ENCODE measurements around the gene FBXL2. TPM values are rescaled to one million over a fixed set of nuclear protein-coding genes. Genes with fewer than 3 reads are reported as not detected.
"Not testable (repeated sequence)": the region's sequence is repeated elsewhere in the genome, so short reads cannot be mapped to it uniquely, and the experiment has no call there.

Gene FBXL2
- total RNA-seq, 4 donors from 2014 or later = 5.4 to 10.9 (median 6.9) TPM

GRCh38 chr3:33426630-33427317, 149.5 kb downstream of the FBXL2 start:
- Histone ChIP-seq H3K9me3 (no peaks in the 10 kb centered on the region), H3K36me3 (peaks cover 0 to 24% (median 4%) of the 10 kb centered on the region in 4 donors), H3K27me3 (no peaks in the 10 kb centered on the region), H3K27ac (replicated peaks in 1 of 4) (no peak overlapping the region), H3K4me1 (peaks cover 31 to 55% (median 38%) of the 10 kb centered on the region in 4 donors), H3K4me3 (no peak overlapping the region)
- intact Hi-C loops (cut with DNase I) = no loop called here
- DNase-seq (ENCODE audit: extremely low spot score) = no peak
- no peak for TF ChIP-seq CTCF (IDR thresholded peaks at IDR 0.05)
- no peak for TF ChIP-seq POLR2AphosphoS5 (IDR thresholded peaks at IDR 0.05)
- TF ChIP-seq POLR2A (IDR thresholded peaks at IDR 0.05; ENCODE audit: low read depth) = no peak
- 95% methylated on average over 10 of the region's 10 CpGs for WGBS

- WGBS = 83% methylated on average over 7 of the region's 7 CpGs
- TF ChIP-seq EP300 (IDR thresholded peaks at IDR 0.05) = no peak
- TF ChIP-seq POLR2AphosphoS5 (IDR thresholded peaks at IDR 0.05) = no peak
- TF ChIP-seq POLR2A (IDR thresholded peaks at IDR 0.05; ENCODE audit: low read depth) = no peak
- TF ChIP-seq CTCF (IDR thresholded peaks at IDR 0.05) = no peak
- no peak for DNase-seq (ENCODE audit: extremely low spot score)
- intact Hi-C loops (cut with DNase I) = no loop called here
- no peaks in the 10 kb centered on the region for H3K9me3 ChIP-seq
- no peak overlapping the region for H3K4me3 ChIP-seq
- H3K27me3 ChIP-seq = no peaks in the 10 kb centered on the region
- H3K27ac ChIP-seq (replicated peaks in 1 of 4) = no peak overlapping the region
- H3K4me1 ChIP-seq = peaks cover 37 to 71% (median 55%) of the 10 kb centered on the region in 4 donors
- H3K36me3 ChIP-seq = peaks cover 0 to 7% (median 0%) of the 10 kb centered on the region in 4 donors
These were observed 151.5 kb downstream of the FBXL2 start for GRCh38 chr3:33428734-33429133.

GRCh38 chr3:33429306-33429705, 152.1 kb downstream of the FBXL2 start:
- DNase-seq (ENCODE audit: extremely low spot score); H3K27me3 ChIP-seq; H3K4me3 ChIP-seq; H3K9me3 ChIP-seq; H3K36me3 ChIP-seq; H3K27ac ChIP-seq (replicated peaks in 1 of 4); intact Hi-C loops (cut with DNase I): not testable (repeated sequence)
- H3K4me1 ChIP-seq = peaks cover 40 to 77% (median 59%) of the 10 kb centered on the region in 4 donors
- WGBS = 79% methylated on average over 2 of the region's 2 CpGs

GRCh38 chr3:33430061-33430460, 152.8 kb downstream of the FBXL2 start:
- Histone ChIP-seq H3K4me1 (peaks cover 35 to 78% (median 60%) of the 10 kb centered on the region in 4 donors), H3K27me3 (no peaks in the 10 kb centered on the region), H3K27ac (replicated peaks in 1 of 4) (no peak overlapping the region), H3K4me3 (no peak overlapping the region), H3K36me3 (peaks cover 0 to under 1% (median 0%) of the 10 kb centered on the region in 4 donors), H3K9me3 (no peaks in the 10 kb centered on the region)
- no peak for DNase-seq (ENCODE audit: extremely low spot score)
- TF ChIP-seq EP300 (IDR thresholded peaks at IDR 0.05) (no peak), POLR2A (IDR thresholded peaks at IDR 0.05; ENCODE audit: low read depth) (no peak), CTCF (IDR thresholded peaks at IDR 0.05) (no peak), POLR2AphosphoS5 (IDR thresholded peaks at IDR 0.05) (no peak)
- WGBS = 96% methylated on average over 1 of the region's 1 CpG
- intact Hi-C loops (cut with DNase I) = no loop called here

- no peak overlapping the region for H3K4me3 ChIP-seq
- no peak overlapping the region for H3K27ac ChIP-seq (replicated peaks in 1 of 4)
- 94% methylated on average over 4 of the region's 4 CpGs for WGBS
- no peaks in the 10 kb centered on the region for H3K9me3 ChIP-seq
- no peak for DNase-seq (ENCODE audit: extremely low spot score)
- H3K4me1 ChIP-seq = peaks cover 35 to 77% (median 65%) of the 10 kb centered on the region in 4 donors
- TF ChIP-seq POLR2A (IDR thresholded peaks at IDR 0.05; ENCODE audit: low read depth) (no peak), CTCF (IDR thresholded peaks at IDR 0.05) (no peak), EP300 (IDR thresholded peaks at IDR 0.05) (no peak), POLR2AphosphoS5 (IDR thresholded peaks at IDR 0.05) (no peak)
- no peaks in the 10 kb centered on the region for H3K36me3 ChIP-seq
- intact Hi-C loops (cut with DNase I) = no loop called here
- H3K27me3 ChIP-seq = no peaks in the 10 kb centered on the region
These were observed 153.3 kb downstream of the FBXL2 start for GRCh38 chr3:33430571-33430970.
